Measurements from ENCODE around the gene LIMK1. TPM values are rescaled to one million over a fixed set of nuclear protein-coding genes. Genes with fewer than 3 reads are reported as not detected.

The LIMK1 gene
- total RNA-seq, 1 donor from 2014 or later = 65.1 TPM

DNA sequence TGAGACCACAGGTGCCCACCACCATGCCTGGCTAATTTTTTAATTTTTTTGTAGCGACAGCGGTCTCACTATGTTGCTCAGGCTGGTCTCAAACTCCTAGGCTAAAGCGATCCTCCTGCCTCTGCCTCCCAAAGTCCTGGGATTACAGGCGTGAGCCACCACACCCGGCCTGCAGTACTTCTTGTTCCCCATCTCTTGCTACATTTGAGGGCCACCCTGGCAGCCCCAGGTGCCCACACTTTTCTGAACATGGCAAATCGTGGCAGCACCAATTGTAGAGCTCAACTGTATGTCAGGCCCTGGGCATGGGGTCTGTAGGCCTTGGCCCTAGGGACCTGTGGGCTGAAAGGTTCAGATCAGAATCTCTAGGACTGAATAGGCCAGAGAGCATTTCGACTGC, 25.1 kb upstream of the LIMK1 start:
- no peak overlapping the region for H3K27ac Mint-ChIP-seq
- peaks cover 6% of the 10 kb centered on the region for H3K27me3 Mint-ChIP-seq
- no peak for DNase-seq (ENCODE audit: low spot score, unreplicated experiment)
- TF ChIP-seq CTCF (IDR thresholded peaks at IDR 0.05; ENCODE audit: unreplicated experiment) = no peak
- H3K4me3 Mint-ChIP-seq (ENCODE audit: low read depth) = no peak overlapping the region
- H3K9me3 Mint-ChIP-seq (ENCODE audit: low read depth) = no peaks in the 10 kb centered on the region
- peaks cover 7% of the 10 kb centered on the region for H3K4me1 Mint-ChIP-seq (ENCODE audit: low read depth)
- no peaks in the 10 kb centered on the region for H3K36me3 Mint-ChIP-seq (ENCODE audit: insufficient read depth)

- Mint-ChIP-seq H3K4me1 (ENCODE audit: low read depth) (peaks cover 7% of the 10 kb centered on the region), H3K36me3 (ENCODE audit: insufficient read depth) (no peaks in the 10 kb centered on the region), H3K9me3 (ENCODE audit: low read depth) (no peaks in the 10 kb centered on the region), H3K4me3 (ENCODE audit: low read depth) (no peak overlapping the region), H3K27me3 (peaks cover 6% of the 10 kb centered on the region), H3K27ac (no peak overlapping the region)
- no peak for TF ChIP-seq CTCF (IDR thresholded peaks at IDR 0.05; ENCODE audit: unreplicated experiment)
- DNase-seq (ENCODE audit: low spot score, unreplicated experiment) = no peak
Observed at GRCh38 chr7:74059037-74059436, 24.6 kb upstream of the LIMK1 start.

- H3K9me3 Mint-ChIP-seq (ENCODE audit: low read depth) = no peaks in the 10 kb centered on the region
- H3K27ac Mint-ChIP-seq = no peak overlapping the region
- no peak overlapping the region for H3K4me3 Mint-ChIP-seq (ENCODE audit: low read depth)
- H3K36me3 Mint-ChIP-seq (ENCODE audit: insufficient read depth) = no peaks in the 10 kb centered on the region
- no peak for DNase-seq (ENCODE audit: low spot score, unreplicated experiment)
- TF ChIP-seq CTCF (IDR thresholded peaks at IDR 0.05; ENCODE audit: unreplicated experiment) = no peak
- H3K27me3 Mint-ChIP-seq = peaks cover 6% of the 10 kb centered on the region
- peaks cover 7% of the 10 kb centered on the region for H3K4me1 Mint-ChIP-seq (ENCODE audit: low read depth)
Observed at GRCh38 chr7:74059681-74060588, 23.7 kb upstream of the LIMK1 start.

DNA sequence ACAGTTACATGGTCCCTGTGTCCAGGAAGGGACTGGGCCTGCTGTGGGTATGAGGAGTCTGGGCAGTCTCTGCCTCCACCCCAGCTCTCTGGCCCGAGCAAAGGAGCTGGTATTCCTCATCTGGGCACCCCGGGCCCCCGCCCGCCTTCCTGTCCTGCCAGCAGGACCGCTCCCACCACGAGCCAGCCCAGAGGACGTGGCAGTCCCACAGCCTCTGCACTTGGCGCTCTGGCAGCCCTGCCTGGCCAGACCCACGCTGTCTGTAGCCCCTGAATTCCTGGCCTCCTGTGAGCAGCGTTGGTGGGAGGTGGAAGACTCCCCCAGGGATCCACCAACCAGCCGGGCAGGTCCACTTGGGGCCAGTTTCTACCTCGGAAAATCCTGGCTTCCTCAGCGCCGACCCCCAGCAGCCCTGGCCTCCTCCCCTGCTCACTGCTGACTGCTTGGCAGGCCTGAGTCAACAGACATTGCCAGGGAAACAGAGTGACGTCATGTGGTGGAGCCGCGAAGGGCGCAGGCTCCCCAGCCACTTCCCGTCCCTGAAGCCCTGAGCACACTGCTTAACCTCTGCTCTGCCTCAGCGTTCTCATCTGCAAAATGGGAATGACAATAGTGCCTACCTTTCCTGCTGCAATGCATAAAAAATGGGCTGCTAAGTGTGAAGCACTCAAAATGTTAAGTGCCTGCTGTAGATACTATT, 21.6 kb upstream of the LIMK1 start:
- peaks cover 7% of the 10 kb centered on the region for H3K4me1 Mint-ChIP-seq (ENCODE audit: low read depth)
- peaks cover 6% of the 10 kb centered on the region for H3K27me3 Mint-ChIP-seq
- DNase-seq (ENCODE audit: low spot score, unreplicated experiment) = no peak
- TF ChIP-seq CTCF (IDR thresholded peaks at IDR 0.05; ENCODE audit: unreplicated experiment) = no peak
- no peaks in the 10 kb centered on the region for H3K36me3 Mint-ChIP-seq (ENCODE audit: insufficient read depth)
- peak overlapping the region; percentile 47 for H3K4me3 Mint-ChIP-seq (ENCODE audit: low read depth)
- peak overlapping the region; percentile 96 for H3K27ac Mint-ChIP-seq
- no peaks in the 10 kb centered on the region for H3K9me3 Mint-ChIP-seq (ENCODE audit: low read depth)

- Mint-ChIP-seq H3K27me3 (peaks cover 1% of the 10 kb centered on the region), H3K4me3 (ENCODE audit: low read depth) (no peak overlapping the region), H3K9me3 (ENCODE audit: low read depth) (no peaks in the 10 kb centered on the region), H3K36me3 (ENCODE audit: insufficient read depth) (no peaks in the 10 kb centered on the region), H3K4me1 (ENCODE audit: low read depth) (peaks cover 7% of the 10 kb centered on the region), H3K27ac (no peak overlapping the region)
- no peak for DNase-seq (ENCODE audit: low spot score, unreplicated experiment)
- TF ChIP-seq CTCF (IDR thresholded peaks at IDR 0.05; ENCODE audit: unreplicated experiment) = no peak
Observed at GRCh38 chr7:74063223-74063641, 20.4 kb upstream of the LIMK1 start.

All from progenitor cell of endocrine pancreas (in vitro differentiated cells).